NT2/D1 (cell line): ENCODE measurements around the gene LRRK1.

Experiments
- YY1 ChIP-seq: IDR thresholded peaks from 2 replicates; pipeline ENCODE4 v1.6.1; 2011; ENCODE audit not compliant: insufficient read length, insufficient read depth
- ZNF274 ChIP-seq: IDR thresholded peaks from 2 replicates; pipeline ENCODE4 v1.6.1; 2011; ENCODE audit warnings: mild to moderate bottlenecking, low read depth, low read length

- TF ChIP-seq YY1 (no peak), ZNF274 (no peak)
These were observed 10.7 kb upstream of the LRRK1 start for GRCh38 chr15:100908466-100908865.
